Mesothelial cell of epicardium (in vitro differentiated cells): ENCODE results near the gene EIF5A2. TPM values are rescaled to one million over a fixed set of nuclear protein-coding genes. Genes with fewer than 3 reads are reported as not detected.
"Not testable (repeated sequence)": the region's sequence is repeated elsewhere in the genome, so short reads cannot be mapped to it uniquely, and the experiment has no call there.

Experiments
- DNase-seq, 2 experiments: peaks; one replicate each; pipeline ENCODE4 v3.0.0; 2021; ENCODE audit warnings: low spot score in 2 of 2; ENCODE audit not compliant: unreplicated experiment in 2 of 2
- H3K27ac Mint-ChIP-seq: 2 replicates; pipeline ENCODE4 v1.8.0; 2021; ENCODE audit warnings: mixed read lengths
- H3K27me3 Mint-ChIP-seq: 2 replicates; pipeline ENCODE4 v1.8.0; 2021; ENCODE audit warnings: low read depth, mixed read lengths
- H3K36me3 Mint-ChIP-seq: 2 replicates; pipeline ENCODE4 v1.8.0; 2021; ENCODE audit warnings: mixed read lengths
- H3K4me1 Mint-ChIP-seq: 2 replicates; pipeline ENCODE4 v1.8.0; 2021; ENCODE audit warnings: mixed read lengths
- H3K4me3 Mint-ChIP-seq: 2 replicates; pipeline ENCODE4 v1.8.0; 2021; ENCODE audit warnings: mild to moderate bottlenecking, moderate library complexity, mixed read lengths
- H3K9me3 Mint-ChIP-seq: 2 replicates; pipeline ENCODE4 v1.8.0; 2021; ENCODE audit warnings: mixed read lengths
- CTCF ChIP-seq: fragments of 200-600 bp; sonication (generic); IDR thresholded peaks from one replicate; pipeline ENCODE4 v1.5.0; 2021; ENCODE audit warnings: antibody characterized with exemption; ENCODE audit not compliant: unreplicated experiment
- total RNA-seq: library from RNA; stranded (reverse); gene quantifications from 3 replicates; pipeline ENCODE4 v1.2.1, GENCODE V29; 2021

EIF5A2 gene
- total RNA-seq, 1 donor from 2014 or later = 5.3 TPM

GRCh38 chr3:170947018-170947769, 38.8 kb upstream of the EIF5A2 start:
- no peaks in the 10 kb centered on the region for H3K36me3 Mint-ChIP-seq
- no peak overlapping the region for H3K4me3 Mint-ChIP-seq
- no peak for DNase-seq
- no peaks in the 10 kb centered on the region for H3K27me3 Mint-ChIP-seq
- H3K4me1 Mint-ChIP-seq = no peaks in the 10 kb centered on the region
- TF ChIP-seq CTCF = no peak
- H3K27ac Mint-ChIP-seq = no peak overlapping the region
- peaks cover 25% of the 10 kb centered on the region for H3K9me3 Mint-ChIP-seq

- Mint-ChIP-seq H3K27ac (no peak overlapping the region), H3K9me3 (peaks cover 49% of the 10 kb centered on the region), H3K36me3 (no peaks in the 10 kb centered on the region), H3K27me3 (no peaks in the 10 kb centered on the region), H3K4me3 (no peak overlapping the region), H3K4me1 (no peaks in the 10 kb centered on the region)
- no peak for TF ChIP-seq CTCF
- no peak for DNase-seq
These were observed 33.6 kb upstream of the EIF5A2 start for GRCh38 chr3:170942011-170942410.

DNA sequence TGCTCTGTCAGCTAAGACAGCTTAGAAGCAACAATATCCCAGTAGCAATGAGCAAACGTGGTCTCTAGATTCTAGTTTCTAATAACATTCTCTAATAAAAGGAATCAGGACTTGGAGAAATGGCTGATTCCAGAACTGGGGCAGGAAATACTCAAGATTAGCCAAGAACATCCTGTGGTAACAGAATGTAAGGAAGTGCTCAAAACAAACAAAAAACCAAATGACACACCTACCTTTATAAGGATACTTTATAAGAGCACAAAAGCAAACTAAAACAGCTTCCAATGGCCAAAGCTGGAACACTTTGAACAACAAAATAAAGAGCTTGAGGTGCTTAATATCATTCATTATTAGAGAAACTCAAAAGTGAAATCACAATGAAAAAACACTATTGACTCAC, 33.1 kb upstream of the EIF5A2 start:
- H3K4me3 Mint-ChIP-seq = no peak overlapping the region
- TF ChIP-seq CTCF = no peak
- no peaks in the 10 kb centered on the region for H3K27me3 Mint-ChIP-seq
- no peaks in the 10 kb centered on the region for H3K4me1 Mint-ChIP-seq
- H3K36me3 Mint-ChIP-seq = no peaks in the 10 kb centered on the region
- H3K9me3 Mint-ChIP-seq = peaks cover 48% of the 10 kb centered on the region
- DNase-seq = no peak
- no peak overlapping the region for H3K27ac Mint-ChIP-seq

- H3K9me3 Mint-ChIP-seq = peaks cover 32% of the 10 kb centered on the region
- DNase-seq, H3K4me3 Mint-ChIP-seq, H3K36me3 Mint-ChIP-seq, H3K4me1 Mint-ChIP-seq, H3K27me3 Mint-ChIP-seq, H3K27ac Mint-ChIP-seq: not testable (repeated sequence)
These were observed 24.6 kb upstream of the EIF5A2 start for GRCh38 chr3:170933039-170933438.

DNA sequence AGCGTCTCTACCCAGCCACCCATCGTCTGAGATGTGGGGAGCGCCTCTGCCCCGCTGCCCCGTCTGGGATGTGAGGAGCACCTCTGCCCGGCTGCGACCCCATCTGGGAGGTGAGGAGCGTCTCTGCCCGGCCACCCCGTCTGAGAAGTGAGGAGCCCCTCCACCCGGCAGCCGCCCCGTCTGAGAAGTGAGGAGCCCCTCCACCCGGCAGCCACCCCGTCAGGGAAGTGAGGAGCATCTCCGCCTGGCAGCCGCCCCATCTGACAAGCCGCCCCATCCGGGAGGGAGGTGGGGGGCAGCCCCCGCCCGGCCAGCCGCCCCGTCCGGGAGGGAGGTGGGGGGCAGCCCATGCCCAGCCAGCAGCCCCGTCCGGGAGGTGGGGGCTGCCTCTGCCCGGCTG, 15.1 kb upstream of the EIF5A2 start:
- H3K4me1 Mint-ChIP-seq, DNase-seq, H3K27me3 Mint-ChIP-seq, H3K27ac Mint-ChIP-seq, H3K36me3 Mint-ChIP-seq, H3K4me3 Mint-ChIP-seq: not testable (repeated sequence)
- peaks cover 48% of the 10 kb centered on the region for H3K9me3 Mint-ChIP-seq

DNA sequence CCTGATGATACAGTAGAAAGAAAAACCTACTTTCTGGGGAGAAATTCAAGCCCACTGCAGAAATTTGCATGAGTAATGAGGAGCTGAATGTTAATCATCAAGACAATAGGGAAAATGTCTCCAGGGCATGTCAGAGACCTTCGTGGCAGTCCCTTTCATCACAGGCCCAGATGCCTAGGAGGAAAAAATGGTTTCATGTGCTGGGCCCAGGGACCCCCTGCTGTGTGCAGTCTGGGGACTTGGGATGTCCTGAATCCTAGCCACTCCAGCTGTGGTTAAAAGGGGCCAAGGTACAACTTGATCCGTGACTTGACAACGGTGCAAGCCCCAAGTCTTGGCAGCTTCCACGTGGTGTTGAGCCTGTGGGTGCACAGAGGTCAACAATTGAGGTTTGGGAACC, 10.3 kb upstream of the EIF5A2 start:
- Mint-ChIP-seq H3K4me1 (no peaks in the 10 kb centered on the region), H3K27me3 (no peaks in the 10 kb centered on the region), H3K27ac (no peak overlapping the region), H3K9me3 (peaks cover 56% of the 10 kb centered on the region), H3K4me3 (no peak overlapping the region), H3K36me3 (peaks cover 8% of the 10 kb centered on the region)
- TF ChIP-seq CTCF = no peak
- no peak for DNase-seq

GRCh38 chr3:170914690-170915089, 6.3 kb upstream of the EIF5A2 start:
- DNase-seq = no peak
- Mint-ChIP-seq H3K27ac (no peak overlapping the region), H3K9me3 (peaks cover 32% of the 10 kb centered on the region), H3K36me3 (peaks cover 8% of the 10 kb centered on the region), H3K4me3 (no peak overlapping the region), H3K27me3 (no peaks in the 10 kb centered on the region), H3K4me1 (no peaks in the 10 kb centered on the region)
- no peak for TF ChIP-seq CTCF
